GM19395 (cell line): ENCODE data around the gene PNISR.

Experiments used
- ATAC-seq: cut with Tn5 transposase; IDR thresholded peaks from one replicate; pipeline ENCODE4 v1.9.1; 2021; ENCODE audit warnings: mild to moderate bottlenecking, moderate library complexity; ENCODE audit not compliant: unreplicated experiment

The PNISR gene

GRCh38 chr6:99407076-99407475 lies 18.0 kb downstream of the PNISR start:
- no peak for ATAC-seq

DNA sequence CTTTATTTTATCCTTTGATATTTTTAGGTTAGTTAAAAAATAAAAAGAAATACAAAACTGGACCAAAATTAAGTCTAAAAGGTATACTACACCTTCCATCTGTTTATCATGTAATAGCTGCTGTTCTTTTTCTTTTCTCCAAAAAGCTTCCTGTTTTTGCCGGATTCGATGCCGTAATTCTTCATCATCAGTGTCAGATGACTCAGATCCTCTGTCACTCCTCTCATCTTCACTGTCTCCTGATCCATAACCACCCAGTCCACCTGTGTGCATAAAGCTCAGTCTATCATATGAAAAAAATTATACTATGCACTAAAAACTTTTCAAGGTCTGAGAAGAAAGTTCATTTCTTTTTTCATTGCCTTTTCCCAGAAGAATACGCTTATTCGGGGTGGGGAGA lies 22.7 kb downstream of the PNISR start:
- ATAC-seq = no peak

DNA sequence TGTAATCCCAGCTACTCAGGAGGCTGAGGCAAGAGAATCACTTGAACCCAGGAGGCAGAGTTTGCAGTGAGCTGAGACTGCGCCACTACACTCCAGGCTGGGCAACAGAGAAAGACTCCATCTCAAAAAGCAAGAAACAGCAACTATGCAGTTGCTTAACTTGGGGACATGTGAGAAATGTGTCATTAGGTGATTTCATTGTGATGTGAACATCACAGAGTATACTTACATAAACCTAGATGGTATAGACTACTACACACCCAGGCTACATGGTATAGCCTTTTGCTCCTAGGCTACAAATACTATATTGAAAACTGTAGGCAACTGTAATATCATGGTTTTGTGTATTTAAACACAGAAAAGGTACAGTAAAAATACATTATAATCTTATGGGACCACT lies 27.8 kb downstream of the PNISR start:
- no peak for ATAC-seq

GRCh38 chr6:99393698-99394531 lies 31.2 kb downstream of the PNISR start, which contains the start of gene COQ3:
Gene COQ3, minus strand, starts transcription at chr6:99394195. Its CDS starts 16 bp downstream, at chr6:99394179.
- peak; percentile 80 for ATAC-seq

DNA sequence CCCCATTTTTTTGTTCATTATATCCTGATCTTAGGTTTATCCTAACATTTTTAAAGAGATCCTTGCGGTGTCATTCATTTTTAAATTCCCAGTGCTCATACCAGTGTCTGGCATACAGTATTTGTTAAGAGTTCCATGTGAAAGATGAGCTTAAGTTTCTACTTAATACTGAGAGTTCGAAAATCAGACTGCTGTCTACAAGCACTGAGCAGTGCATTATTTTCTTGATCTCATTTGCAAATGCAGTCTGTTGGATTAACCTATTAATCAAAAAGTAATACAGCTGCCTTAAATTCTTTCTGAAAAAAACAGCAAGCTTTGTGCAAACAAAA lies 31.8 kb downstream of the PNISR start:
- ATAC-seq = peak; percentile 37

- ATAC-seq = no peak
Observed at GRCh38 chr6:99390896-99391295, 34.2 kb downstream of the PNISR start.

GRCh38 chr6:99384507-99384906 lies 40.6 kb downstream of the PNISR start:
- ATAC-seq = no peak

DNA sequence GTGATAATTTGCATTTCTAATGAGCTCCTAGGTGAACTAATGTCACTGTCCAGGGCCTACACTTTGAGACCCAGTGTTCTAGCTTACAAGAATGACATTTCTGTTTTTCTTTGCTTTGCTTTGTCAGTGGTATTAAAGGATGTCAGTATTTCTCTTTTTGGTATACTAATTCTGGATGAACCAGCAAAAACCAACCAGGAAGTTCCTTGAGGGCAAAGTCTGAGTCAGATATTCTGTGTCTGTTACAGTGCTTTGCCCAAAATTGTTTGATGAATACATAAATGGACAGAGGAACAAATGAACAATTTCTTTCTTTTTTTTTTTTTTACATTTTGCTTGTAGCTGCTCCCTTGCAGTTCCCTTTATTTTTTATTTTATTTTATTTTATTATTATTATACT lies 46.5 kb downstream of the PNISR start:
- ATAC-seq = no peak

GRCh38 chr6:99369533-99369932 lies 55.6 kb downstream of the PNISR start:
- ATAC-seq = no peak

GRCh38 chr6:99366852-99367251 lies 58.3 kb downstream of the PNISR start:
- ATAC-seq = no peak

DNA sequence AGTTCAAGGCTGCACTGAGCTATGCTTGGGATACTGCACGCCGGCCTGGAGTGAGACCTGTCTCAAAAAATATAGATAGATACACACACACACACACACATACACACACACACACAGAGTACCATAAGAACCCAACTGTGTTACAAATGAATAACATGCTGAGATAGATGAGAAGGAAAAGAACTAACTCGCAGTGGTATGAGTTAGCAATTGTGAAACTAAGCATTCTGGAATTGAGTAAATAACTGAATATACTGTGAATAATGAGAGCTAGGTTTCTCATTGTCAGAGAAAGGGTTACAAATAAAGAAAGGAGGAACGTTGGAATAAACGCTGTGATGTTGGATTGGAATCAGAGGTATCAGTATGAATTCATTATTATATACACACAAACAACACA lies 61.1 kb downstream of the PNISR start:
- ATAC-seq = peak; percentile 87

DNA sequence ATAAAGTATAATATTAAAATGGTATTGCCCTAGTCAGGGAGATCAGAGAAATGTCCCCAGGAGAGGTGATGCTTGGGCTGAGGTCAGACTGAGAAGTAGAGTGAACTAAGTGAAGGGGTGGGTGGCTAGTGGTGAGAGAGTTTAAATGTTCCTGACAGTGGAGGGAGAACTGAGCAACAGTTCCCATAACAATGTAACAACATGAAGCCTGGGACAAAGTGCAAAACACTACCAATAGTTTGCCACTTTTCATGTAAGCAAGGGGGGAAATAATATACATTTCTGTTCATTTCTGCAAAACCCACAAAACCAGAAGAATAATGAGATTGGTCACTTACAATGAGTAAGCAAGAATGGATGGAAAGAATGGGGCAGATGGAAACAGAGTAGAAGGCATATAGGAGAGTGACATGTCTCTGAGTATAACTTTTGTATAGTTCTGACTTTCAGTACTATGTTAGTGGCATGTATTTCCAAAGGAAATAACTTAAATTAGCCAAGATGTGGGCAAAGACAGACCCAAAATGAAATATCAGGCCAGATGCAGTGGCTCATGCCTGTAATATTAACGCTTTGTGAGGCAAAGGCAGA lies 62.3 kb downstream of the PNISR start:
- no peak for ATAC-seq

DNA sequence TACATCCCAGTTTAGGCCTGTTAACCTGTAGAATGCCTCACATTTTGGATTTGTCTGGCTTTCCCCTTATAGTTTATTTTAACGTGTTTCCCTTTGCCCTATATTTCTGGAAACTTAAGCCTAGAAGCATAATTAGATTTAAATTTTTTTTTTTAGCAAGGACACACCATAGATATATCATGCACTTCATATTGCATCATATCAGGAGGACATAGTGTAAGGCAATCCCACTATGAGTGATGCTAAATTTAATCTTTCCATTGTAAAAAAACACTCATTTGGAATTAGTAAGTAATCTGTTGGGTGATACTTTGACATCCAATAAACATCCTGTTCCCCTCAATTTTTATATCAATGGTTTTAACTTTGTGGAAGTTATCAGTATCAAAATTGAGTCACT lies 65.3 kb downstream of the PNISR start:
- ATAC-seq = no peak

GRCh38 chr6:99356641-99357040 lies 68.5 kb downstream of the PNISR start:
- ATAC-seq = no peak

- no peak for ATAC-seq
Observed at GRCh38 chr6:99354983-99355382, 70.1 kb downstream of the PNISR start.

DNA sequence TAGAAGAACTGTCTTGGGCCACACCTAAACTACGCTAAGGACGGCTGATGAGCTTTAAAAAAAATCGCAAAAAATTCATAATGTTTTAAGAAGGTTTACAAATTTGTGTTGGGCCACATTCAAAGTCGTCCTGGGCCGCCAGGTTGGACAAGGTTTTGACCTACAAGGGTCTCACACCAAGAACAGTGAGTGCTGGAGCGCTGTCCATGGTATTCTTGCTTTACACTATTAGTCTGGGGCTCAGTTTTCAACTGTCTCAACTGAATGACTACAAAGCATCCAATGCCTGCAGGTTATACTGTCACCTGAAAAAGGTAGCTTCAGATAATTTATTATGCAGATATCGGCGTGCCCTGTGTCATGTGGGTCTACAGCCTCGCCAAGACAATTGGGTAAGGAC lies 72.0 kb downstream of the PNISR start:
- no peak for ATAC-seq

- ATAC-seq = no peak
Observed at GRCh38 chr6:99350573-99350972, 74.5 kb downstream of the PNISR start.

GRCh38 chr6:99349171-99350141 lies 75.7 kb downstream of the PNISR start, which contains the start of gene FAXC:
Gene FAXC, minus strand, starts transcription at chr6:99349674. Its CDS starts 302 bp downstream, at chr6:99349372.
- peak; percentile 60 for ATAC-seq

- no peak for ATAC-seq
Observed at GRCh38 chr6:99348288-99349170, 76.6 kb downstream of the PNISR start.
